ENCODE results near the gene ARHGAP33. TPM values are rescaled to one million over a fixed set of nuclear protein-coding genes. Genes with fewer than 3 reads are reported as not detected.

The ARHGAP33 gene
- total and polyA plus RNA-seq, 2 of the 4 experiments (the other 2 are of a cell fraction), result 0.72 to 11.9 TPM

GRCh38 chr19:35753634-35754369, 21.6 kb upstream of the ARHGAP33 start:
- Histone ChIP-seq H4K8ac (ENCODE audit: low read depth in 2 of 2, low read length in 2 of 2) (no peak overlapping the region), H3K4me2 (ENCODE audit: low read depth, low read length) (no peak overlapping the region), H2BK120ac (ENCODE audit: low read depth, low read length) (no peak overlapping the region), H3K9me3 (ENCODE audit: control insufficient read depth, insufficient read depth, low read length) (no peaks in the 10 kb centered on the region), H3K4ac (ENCODE audit: low read depth, low read length) (no peak overlapping the region), H3K56ac (ENCODE audit: extremely low read depth, insufficient read depth, low read length) (no peak overlapping the region), H3K18ac (ENCODE audit: low read depth, low read length) (no peak overlapping the region), H2AK9ac (replicated peaks; ENCODE audit: low read depth, low read length, poor library complexity) (no peak overlapping the region), H3K4me1 (ENCODE audit: control insufficient read depth, insufficient read depth, low read length) (peaks cover 16% of the 10 kb centered on the region), H3K79me1 (ENCODE audit: low read depth in 1 of 2, low read length in 2 of 2) (peaks cover 20 to 66% of the 10 kb centered on the region in 2 experiments; a peak in 3 of 4 replicates), H2BK20ac (ENCODE audit: low read depth, low read length) (no peak overlapping the region), H2BK5ac (ENCODE audit: low read depth, low read length, poor library complexity, severe bottlenecking) (no peak overlapping the region), H3K14ac (replicated peaks; ENCODE audit: low read depth, low read length) (no peak overlapping the region), H3K27me3 (ENCODE audit: control insufficient read depth, insufficient read depth, low read length) (no peaks in the 10 kb centered on the region), H2BK15ac (ENCODE audit: low read depth, low read length) (no peak overlapping the region), H4K91ac (ENCODE audit: insufficient read depth, low read depth, low read length) (no peak overlapping the region), H3K4me3 (ENCODE audit: insufficient read depth, low read depth, low read length) (no peak overlapping the region), H3K23ac (ENCODE audit: low read depth, low read length) (no peak overlapping the region), H3K9ac (ENCODE audit: low read depth, low read length) (no peak overlapping the region), H2AFZ (replicated peaks; ENCODE audit: low read length, poor library complexity) (no peak overlapping the region), H2AK5ac (ENCODE audit: low read depth, low read length) (no peak overlapping the region), H3K36me3 (ENCODE audit: control insufficient read depth, insufficient read depth, low read length) (peaks cover 29% of the 10 kb centered on the region; the same call in 1 of the 2 replicates), H3K27ac (ENCODE audit: insufficient read depth, low read length) (no peak overlapping the region), H4K20me1 (ENCODE audit: insufficient read depth, low read length) (peaks cover 6% of the 10 kb centered on the region; the same call in 1 of the 2 replicates), H3K9me1 (ENCODE audit: insufficient read depth, low read length) (0 out of 2 replicates have a peak, but pooled peaks cover 8% of the 10 kb centered on the region), H4K5ac (ENCODE audit: low read depth, low read length) (no peak overlapping the region)
- no peak for DNase-seq
- intact Hi-C loops (cut with micrococcal nuclease), result no loop called here
- dilution Hi-C loops (cut with HindIII; ENCODE audit: low sequenced_read_pairs, unreplicated experiment), result no loop called here
- WGBS, 2 experiments (ENCODE audit: extremely low coverage in 2 of 2, insufficient read length in 1 of 2), result 100% methylated on average over 5 of the region's 20 CpGs; no CpG with 5 or more reads in 1 of the 2 experiments
- CTCF ChIA-PET, result no interaction called here
- BruUV-seq (replicated peaks), result no TSS peak
- POLR2A ChIA-PET (ENCODE audit: unreplicated experiment), result interaction anchor here (0.6 kb wide), 1 partner anchor 16 kb away, joined by 3 read pairs; no protein-coding TSS in a partner anchor
- no peak for ATAC-seq (ENCODE audit: low read depth)
- TF ChIP-seq NFE2L2 (IDR thresholded peaks at IDR 0.05; ENCODE audit: low read depth, low read length) (no peak), SMC3 (IDR thresholded peaks at IDR 0.05; ENCODE audit: low read depth, low read length) (no peak), CTCF (conservative IDR thresholded peaks at IDR 0.05; ENCODE audit: low read depth, low read length) (no peak), RFX5 (IDR thresholded peaks at IDR 0.05; ENCODE audit: low read depth, low read length) (no peak), MXI1 (IDR thresholded peaks at IDR 0.05; ENCODE audit: borderline replicate concordance, low read depth, low read length) (no peak), POLR2A (IDR thresholded peaks at IDR 0.05; ENCODE audit: low read depth, low read length) (peak; percentile 16; the same call in 1 of the 2 replicates), MAZ (IDR thresholded peaks at IDR 0.05; ENCODE audit: borderline replicate concordance, low read depth, low read length) (no peak)
- in situ Hi-C loops (cut with MboI; ENCODE audit: low sequenced_read_pairs), result no loop called here

Data from IMR-90 (cell line).